Eye (tissue), 1 donor: ENCODE results near the gene C4BPB.

Experiments used
- DNase-seq: peaks from one replicate; pipeline ENCODE4 v3.0.0-alpha.2; 2015

C4BPB gene

DNA sequence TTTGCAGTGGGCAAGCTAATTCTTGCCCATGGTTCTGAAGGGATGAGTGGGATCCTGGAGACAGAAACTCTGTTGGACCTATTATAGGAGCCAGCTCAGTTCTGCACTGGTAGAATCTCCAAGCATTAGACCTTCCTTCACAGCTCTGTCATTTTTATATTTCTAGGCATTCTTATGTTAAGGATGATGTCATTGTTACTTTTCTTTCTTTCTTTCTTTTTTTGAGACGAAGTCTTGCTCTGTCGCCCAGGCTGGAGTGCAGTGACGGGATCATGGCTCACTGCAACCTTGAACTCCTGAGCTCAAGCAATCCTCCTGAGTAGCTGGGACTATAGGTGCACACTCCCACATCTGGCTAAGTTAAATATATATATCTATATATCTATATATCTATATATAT, 28.1 kb upstream of the C4BPB start:
- no peak for DNase-seq

DNA sequence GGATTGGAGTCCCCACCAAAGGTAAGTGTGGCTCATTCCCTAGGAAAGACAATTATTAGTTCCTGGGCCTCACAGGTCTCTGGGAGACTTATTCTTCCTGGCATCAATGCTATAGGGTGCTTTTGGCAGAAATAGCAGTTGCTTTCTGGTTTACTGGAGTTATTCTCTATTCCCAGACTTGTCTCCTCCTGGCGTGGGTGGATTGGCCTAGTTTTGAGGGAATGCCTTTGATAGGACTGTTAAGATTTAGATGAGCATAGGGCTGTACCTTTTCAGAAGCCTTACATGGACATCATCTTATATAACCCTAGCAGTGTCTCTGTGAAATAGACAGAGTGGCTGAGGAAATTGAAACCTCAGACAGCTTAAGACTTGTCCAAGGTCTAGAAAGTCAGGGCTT, 26.6 kb upstream of the C4BPB start:
- no peak for DNase-seq

DNA sequence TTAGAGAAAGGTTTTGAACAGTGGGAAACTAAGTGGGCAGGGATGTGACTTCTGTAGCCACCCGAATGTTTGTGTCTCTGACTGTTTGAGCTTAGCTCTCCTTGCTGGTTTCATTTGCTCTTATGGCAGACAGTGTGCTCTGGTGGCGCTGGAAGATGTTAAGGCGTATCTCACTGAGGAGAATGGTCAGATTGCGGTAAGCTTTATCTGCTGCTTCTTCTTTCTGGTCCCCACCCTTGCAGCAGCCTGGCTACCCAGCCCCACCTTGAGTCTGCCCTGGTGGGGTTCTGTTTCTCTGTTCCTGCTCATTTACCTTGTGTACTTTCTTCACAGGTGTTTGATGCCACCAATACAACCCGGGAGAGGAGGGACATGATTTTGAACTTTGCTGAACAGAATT, 25.6 kb upstream of the C4BPB start:
- DNase-seq: no peak

DNA sequence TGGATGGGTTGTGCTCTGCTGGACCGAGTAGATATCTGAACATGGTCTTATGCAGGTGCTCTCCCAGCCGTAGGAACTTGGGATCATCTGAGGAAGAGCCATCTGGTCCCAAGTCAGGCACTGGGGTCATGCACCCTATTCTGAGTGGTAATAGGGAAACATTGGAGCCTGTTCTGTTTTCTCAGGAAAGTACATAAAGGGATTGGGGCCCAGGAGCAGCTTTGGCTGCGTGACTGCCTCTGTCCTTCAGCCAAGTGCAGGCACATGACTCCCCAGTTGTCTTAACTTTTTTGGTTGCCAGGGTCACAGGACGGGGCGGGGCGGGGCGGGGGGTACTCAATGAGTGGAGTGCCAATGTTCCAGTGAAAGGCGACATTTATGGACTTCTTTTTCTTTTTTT, 24.1 kb upstream of the C4BPB start:
- DNase-seq: no peak

DNA sequence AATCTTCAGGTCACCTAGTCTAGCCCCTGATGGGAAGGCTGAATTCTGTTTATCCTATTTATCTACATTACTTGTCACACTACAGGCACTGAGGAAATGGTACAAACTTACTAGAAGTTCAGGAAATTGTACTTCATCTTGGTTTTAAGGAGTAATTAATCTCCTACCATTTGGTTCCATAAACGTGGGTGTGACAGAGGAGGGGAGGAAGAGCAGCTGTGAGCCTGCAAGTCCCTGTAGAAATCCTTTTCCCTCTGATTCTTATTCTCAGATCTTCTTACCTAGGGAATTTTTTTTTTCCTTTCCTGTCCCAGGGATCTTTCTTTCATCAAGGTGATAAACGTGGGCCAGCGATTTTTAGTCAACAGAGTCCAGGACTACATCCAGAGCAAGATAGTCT, 21.5 kb upstream of the C4BPB start:
- DNase-seq: no peak

DNA sequence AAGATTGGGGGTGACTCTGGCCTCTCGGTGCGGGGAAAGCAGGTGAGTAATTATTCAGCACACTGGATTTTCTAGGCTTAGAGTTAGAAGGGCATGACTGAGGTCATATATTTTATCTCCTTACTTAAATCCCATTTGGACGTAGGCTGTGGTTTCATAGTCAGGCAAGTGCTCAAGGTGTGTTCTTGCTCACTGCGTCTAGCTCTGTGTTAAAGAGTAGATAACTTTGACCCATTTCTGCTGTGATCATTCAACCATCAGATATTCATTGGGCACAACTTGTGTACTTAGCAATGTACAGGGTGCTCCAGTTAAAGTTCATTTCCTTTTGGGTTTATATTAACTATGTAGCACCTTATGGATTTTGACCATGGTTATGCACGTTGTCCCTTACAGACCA, 21.0 kb upstream of the C4BPB start:
- no peak for DNase-seq

DNA sequence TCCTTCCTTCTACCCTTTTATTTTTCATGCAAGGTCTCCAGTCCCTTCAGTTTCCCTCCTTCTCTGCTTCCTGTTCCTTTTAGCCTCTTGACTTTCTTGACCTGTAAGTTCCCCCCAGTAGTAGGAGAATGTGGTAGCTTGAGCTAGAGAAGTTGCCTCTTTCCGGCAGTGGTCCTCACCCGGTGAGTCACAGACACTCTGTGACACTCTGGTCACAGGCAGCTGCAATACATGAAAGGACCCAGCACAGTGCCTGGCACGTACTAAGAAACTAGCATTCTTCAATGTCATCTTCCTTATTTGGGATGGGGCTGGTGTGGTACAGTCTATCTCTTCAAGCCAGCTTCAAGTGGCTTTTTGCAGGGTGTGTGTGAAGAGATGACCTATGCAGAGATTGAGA, 19.6 kb upstream of the C4BPB start:
- no peak for DNase-seq

DNA sequence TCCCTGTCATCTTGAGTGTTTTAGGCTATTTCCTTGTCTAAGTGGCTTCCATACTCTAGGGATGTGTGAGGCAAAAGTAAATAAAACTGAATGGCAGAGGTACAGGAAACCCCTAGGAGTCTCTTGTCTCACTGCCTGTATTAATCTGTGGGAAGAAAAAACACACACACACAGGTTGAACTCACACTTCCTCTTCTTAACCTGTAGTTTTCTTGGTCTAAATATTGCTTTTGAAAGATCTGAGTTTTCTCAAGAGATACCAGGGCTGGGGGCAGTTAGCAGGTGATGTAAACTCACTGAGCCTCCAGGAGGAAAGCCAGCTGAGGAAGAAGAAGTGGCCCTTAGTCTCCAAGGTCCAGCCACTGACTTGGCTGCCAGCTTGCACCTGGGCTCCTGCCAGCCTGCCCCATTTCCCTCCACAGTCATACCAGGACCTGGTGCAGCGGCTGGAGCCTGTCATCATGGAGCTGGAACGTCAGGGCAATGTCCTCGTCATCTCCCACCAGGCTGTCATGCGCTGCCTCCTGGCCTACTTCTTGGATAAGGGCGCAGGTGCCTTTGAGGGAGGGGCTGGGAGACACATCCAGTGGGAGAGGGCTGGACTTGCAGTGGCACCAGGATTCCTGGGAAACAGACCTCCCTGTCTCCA, 18.7 kb upstream of the C4BPB start:
- DNase-seq: no peak

DNA sequence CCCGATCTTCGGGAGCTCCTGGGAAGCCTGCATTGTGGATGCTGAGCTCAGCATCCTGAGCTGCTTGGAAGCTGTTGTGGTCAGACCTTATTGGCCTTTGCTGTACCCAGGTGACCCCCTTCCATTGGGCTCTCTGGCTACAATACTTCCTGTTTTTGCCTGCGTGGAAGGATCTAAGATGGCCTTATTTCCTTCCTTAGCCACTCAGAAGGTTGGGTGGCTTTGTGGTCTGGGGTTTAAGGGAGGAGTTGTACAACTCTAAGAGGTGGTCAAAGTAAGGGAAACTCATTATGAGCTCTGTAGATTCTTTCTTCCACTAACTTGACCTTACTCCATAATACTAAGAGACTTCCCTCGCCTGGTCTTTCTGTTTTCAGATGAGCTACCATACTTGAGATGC, 17.8 kb upstream of the C4BPB start:
- no peak for DNase-seq

DNA sequence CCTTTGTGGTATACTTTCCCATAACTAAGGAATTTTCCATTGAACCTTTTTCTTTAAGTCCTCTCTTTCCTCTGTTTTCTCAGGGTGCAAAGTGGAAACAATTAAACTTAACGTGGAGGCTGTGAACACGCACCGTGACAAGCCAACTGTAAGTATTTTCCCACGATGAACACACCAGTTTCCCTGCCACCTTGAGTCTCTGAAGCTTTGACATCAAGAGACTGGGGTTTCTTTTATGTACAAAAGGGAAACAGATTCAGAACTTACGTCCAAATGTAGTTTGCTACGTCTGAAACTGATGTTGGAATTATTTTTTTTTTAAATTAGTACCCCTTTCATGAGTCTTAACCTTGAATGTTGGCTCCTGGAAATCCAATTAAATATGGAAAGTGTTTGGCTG, 17.2 kb upstream of the C4BPB start:
- no peak for DNase-seq

DNA sequence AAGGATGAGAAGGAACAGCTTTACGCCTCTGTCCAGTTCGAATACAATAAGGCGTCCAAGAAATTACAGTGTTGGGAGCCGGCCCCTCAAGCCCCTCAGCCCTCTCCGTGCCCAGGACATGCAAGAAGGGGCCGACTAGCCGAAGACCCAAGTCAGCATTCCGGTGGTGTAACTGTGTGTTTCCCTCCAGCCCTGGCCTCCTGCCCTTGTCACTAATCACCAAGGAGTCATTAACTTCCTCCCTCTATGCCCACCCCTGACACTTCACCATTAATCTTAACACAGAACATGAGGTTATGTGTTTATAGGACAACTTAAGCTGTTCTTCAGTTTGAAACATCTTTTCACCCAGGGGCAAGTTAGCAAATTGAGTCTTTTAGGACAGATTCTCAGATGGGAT, 16.4 kb upstream of the C4BPB start:
- DNase-seq: no peak

DNA sequence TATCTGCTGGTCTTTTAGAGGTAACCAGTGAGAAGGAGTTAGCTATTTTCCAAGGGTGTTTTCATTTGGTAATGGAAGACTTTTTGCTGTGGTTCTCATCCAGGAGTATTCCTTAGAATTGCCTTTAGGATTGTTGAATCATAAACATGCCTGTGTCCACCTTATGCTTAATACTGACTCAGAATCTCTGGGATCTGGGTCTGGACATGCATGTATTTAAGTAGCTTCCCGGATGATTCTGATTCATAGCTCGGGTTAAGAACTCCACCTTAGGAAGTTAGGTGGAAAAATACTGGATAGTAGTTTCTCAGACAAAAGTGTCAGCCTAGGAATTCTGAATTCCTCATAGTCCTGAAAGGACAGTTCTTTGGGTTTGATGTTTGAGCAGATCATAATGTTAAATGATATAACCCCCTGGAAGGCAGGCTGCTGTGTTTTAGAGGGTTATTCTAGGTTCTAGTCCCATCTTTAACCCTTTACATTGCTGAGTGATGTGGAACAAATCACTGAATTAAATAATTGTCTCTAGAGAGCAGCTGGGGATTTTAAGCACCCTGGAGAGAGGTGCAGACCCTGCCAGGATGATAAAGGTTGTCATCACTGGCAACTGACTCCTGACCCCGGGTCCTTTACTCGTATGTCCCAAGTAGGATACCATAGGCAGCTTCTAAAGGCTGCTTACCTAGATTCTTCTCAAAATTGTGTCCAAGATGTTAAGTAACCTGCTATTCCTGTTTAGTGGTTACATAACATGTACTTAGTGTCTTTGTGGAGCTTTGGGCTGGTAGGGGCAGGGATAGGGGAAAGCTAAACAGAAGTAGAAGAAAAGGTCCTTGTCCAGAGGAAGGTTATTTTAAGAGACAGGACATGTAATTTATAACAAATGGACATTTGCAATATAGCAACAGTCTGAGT, 14.5 kb upstream of the C4BPB start:
- DNase-seq: no peak

DNA sequence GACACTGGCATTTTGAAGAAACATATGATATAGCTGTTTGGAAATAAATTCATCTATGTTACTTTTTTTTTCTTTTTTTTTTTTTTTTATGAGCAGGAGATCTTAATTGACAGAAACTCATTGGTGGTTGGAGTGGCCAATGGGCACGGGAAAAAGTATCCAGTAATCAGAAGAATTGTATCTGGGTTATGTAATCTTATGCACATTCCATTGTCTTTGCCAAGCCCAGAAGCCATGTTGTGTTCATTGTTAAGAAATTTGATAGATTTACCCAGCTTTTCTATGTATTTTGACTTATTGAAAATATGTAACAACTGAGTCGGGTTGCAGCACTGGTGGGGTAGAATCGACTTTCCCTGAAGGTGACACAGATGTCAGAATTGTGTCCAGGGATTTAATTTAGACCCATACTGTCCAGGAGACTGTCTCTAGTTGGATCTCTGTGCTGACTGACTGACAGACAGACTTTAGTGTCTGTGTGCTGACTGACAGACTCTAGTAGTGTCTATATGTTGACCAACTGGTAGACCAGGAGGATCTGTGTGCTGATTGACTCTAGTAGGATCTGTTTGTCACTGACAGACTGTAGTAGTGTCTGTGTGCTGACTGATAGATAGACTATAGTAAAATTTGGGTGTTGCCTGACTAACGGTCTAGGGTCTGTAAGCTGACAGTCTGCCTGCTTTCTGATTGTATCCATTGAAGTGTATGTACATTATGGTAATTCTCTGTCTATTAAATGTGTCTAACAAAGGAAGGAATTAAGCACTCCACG, 12.3 kb upstream of the C4BPB start:
- no peak for DNase-seq

DNA sequence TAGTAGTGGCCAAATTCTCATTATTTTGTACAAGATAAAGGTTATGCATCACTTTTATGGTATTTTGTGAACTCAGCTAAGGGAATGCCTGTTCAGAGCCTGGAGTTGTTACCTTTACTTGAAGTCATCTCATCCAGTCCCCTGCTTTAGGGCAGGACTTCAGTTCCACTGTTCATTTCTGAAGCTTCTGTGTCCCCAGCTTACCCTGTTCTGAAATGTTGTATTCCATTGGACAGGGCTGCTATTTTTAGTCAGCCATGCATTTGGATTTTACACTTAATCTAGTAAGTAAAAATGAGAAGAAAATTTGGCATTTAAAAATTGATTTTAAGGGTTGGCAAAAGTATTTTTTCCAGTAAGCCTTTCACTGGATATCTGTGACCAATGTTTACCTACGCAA, 11.6 kb upstream of the C4BPB start:
- no peak for DNase-seq

DNA sequence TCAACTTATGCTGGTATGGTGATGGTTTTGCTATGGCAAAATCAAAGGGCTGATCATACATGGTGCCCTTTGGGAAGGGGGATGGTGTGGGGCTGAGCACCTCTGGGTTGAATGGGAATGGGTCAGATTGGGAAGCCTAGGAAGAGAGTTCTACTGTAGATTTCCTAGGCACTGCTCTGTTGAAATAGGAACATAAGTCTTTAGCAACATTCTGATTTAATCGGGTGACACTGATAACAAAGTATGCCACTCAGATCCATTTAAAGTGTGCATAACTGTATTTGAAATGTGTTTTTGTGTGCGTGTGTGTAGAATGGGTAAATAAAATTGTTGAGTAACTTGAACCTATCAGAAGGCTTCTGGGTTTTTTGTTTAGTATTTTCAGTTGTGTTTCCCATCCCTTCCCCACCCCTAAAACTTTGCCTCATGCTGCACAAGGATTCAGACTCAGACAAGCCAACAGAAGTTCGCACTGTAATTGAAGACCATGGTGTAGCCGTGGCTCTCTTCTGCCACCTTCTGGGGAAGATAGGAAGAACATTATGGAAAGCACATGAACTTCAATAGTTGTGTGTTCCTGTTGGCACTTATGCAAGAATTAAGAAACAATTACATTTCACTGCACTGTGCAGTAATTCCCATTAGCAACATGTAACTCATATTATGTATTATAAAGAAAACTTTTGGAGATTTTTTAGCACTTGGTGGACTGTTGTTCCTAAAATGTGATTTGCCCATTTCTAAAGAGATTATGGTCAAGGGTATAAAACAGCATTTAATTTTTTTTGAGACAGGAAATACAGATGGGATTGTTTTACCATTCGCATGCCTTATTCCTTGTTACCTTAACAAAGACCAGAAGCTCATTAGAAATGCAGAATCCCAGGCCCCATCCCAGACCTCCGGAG, 10.9 kb upstream of the C4BPB start:
- peak; percentile 90 for DNase-seq

DNA sequence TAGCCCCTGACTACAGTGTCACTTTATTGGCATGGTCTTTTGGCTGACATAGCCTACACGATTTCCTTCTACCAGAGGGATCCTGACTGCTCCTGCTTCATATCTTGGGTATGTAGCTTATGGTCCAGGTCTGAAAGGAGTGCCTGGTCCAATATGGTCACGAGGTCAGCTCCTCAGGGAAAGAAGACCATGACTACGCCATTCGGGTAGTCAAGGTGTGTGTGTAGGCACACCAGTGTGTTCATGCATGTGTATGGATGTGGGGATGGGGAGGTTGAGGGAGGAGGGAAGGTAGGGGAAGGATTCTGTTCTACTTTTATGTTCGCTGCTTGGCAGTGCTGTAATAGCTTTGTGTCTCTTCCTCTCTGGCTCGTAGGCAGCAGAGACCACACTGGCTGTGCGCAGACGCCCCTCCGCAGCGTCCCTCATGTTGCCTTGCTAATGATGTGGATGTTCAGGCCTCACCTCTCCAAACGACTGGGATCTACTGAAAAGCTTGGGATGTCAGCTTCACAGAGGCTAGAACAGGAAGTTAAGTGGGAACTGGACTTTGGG, 10.0 kb upstream of the C4BPB start:
- DNase-seq: no peak

DNA sequence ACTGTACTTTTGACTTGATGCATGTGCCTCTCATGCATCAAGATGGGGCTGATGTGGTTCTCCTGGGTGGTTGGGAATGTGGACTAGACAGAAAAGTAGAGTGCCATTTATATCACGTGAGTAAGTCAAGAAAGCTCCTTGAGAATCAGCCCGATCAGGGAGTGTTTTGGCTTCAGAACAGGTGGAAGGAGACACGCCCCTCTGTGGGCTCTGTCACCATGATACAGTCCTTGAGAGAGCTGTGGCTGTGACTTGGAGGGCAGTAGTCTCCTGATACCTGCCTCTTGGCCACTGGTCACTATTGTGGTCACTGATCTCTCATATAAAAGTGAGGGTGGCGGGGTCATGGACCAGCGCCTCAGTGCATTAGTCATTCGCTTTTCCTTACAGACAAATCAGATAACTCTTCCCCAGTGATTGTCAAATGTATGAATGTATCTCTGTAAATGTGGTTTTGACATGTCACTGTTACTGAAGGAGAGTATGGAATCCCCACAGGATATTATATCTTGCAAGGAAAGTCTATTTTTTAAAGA, 8.9 kb upstream of the C4BPB start:
- no peak for DNase-seq

DNA sequence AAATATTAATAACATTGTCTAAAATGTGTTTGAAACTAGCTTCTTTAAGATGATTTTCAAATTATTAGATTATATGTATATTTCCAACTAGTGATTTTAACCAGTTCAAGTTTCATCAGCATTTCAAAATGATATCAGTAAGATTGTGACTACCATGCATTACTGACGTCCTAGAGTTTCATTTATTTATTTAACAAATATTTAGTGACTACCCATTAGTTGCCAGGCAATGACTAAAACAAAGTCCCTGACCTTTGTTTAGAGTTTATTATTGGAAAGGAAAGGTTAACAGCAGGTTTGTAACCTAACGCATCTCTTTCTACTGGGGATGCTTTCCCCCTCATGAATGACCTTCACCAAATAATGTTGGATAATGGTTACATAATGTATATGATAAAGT, 7.6 kb upstream of the C4BPB start:
- no peak for DNase-seq

DNA sequence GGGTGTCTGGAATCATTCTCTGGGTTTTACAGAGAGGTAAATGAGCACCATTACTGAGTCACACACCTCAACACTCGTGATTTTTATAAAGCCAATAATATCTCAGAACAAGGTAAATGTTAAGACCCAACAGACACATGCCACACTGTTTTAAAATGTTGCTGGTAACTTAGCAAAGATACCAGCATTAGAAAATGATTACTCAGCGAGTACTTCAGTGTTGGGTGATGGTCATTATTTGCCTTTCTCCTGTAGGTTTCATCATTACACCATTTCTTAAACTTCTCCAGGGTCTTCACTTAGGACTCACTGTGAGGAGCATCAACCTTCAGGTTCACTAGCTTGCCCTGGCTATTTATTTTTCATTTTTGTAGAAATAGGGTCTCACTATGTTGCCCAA, 6.9 kb upstream of the C4BPB start:
- DNase-seq: no peak

DNA sequence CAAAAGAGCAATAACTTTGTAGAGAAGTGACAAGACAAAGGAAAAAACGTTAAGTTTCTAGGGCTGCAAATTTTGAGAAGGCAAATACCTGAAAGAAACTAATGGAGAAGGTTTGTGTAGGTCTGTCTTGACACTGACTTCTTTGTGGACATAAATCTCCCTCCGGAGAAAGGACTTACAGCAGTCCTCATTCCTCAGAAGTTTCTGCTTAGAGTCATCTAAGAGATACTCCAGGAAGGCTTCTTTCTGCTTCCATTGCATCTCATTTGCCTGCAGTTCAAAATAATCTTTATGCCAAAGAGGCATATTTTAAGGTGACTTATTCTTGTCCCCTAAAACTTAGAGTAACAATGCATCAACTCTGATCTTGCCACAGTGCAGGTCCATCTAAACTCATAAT, 4.4 kb upstream of the C4BPB start:
- no peak for DNase-seq

DNA sequence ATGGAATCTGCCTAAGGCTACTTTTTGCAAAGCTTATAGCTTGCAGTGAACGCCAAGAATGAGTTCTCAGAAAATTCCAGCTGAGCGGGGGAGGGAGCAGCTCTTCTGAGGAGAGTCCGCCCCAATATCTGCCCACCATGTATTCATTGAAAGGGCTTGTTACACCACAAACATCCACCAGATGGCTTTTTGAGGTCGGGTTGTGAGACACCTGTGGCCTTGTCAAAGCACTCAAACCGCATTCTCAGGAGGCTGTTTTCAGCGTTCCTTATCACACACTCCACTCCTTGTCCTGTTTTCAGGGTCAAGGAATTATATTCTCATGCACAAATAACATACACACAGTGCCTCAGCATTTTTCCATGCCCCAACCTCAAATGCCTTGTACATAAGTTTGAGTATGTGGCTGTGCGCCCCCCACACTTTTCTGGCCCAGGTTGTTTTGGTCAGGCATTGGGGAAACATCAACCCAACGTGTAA, 3.9 kb upstream of the C4BPB start:
- DNase-seq: peak; percentile 81

DNA sequence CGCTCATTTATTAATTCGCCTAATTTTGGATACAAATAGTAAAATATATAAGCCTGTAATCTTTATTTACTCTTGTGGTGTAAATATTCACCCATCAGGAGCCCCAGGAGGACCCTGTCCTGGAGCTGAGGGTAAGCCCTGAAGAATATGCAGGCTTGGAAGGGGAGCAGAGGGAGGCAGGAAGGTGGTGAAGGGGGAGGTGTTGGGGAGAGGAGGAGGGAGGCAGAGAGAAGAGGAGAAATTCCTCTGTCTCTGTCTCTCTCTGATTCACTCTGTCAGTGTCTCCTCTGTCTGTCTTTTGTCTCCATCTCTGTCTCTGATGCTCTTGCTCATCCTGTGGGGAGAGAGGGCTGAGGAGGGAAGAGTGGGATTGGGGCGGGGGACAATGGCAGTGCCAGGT, 2.8 kb upstream of the C4BPB start:
- no peak for DNase-seq
